ENCODE results near the gene ST7. TPM values are rescaled to one million over a fixed set of nuclear protein-coding genes. Genes with fewer than 3 reads are reported as not detected.

The ST7 gene
- total RNA-seq, 1 experiment from 2014 or later: 12.9 TPM

GRCh38 chr7:117165656-117166055, 212.4 kb downstream of the ST7 start:
- no peak for TF ChIP-seq CTCF (conservative IDR thresholded peaks at IDR 0.05)
- H3K4me1 ChIP-seq (ENCODE audit: insufficient read depth, low read length): no peaks in the 10 kb centered on the region; the same call in 1 of the 2 replicates
- peak overlapping the region in 1 of 3 experiments; percentile 27; a peak in 1 of 7 replicates for H3K27ac Mint-ChIP-seq
- H3K14ac ChIP-seq (ENCODE audit: insufficient read depth, low read length): 0 out of 2 replicates have a peak overlapping the region, but pooled peaks have one; percentile 47
- peaks cover 5% of the 10 kb centered on the region in 2 experiments for H3K4me1 Mint-ChIP-seq
- no peak overlapping the region for H2BK5ac ChIP-seq (ENCODE audit: insufficient read length, low read length)
- no peaks in the 10 kb centered on the region for H3K36me3 Mint-ChIP-seq (ENCODE audit: insufficient read depth in 1 of 3, low read depth in 3 of 3)
- no peak overlapping the region for H3K18ac ChIP-seq (ENCODE audit: insufficient read length, low read depth, low read length)
- H3K27ac ChIP-seq (ENCODE audit: insufficient read length, low read depth, low read length): no peak overlapping the region
- no peak overlapping the region for H4K91ac ChIP-seq (ENCODE audit: insufficient read length, low read depth, low read length)
- H3K27me3 Mint-ChIP-seq (ENCODE audit: low read depth): no peaks in the 10 kb centered on the region
- no peak overlapping the region for H2BK15ac ChIP-seq (ENCODE audit: low read depth, low read length)
- no peaks in the 10 kb centered on the region for H4K20me1 ChIP-seq (ENCODE audit: control insufficient read depth, insufficient read depth, insufficient read length)
- no peak overlapping the region for H3K56ac ChIP-seq (ENCODE audit: insufficient read length, low read depth, low read length)
- H3K9me3 ChIP-seq (ENCODE audit: control insufficient read depth, low read depth, low read length): no peaks in the 10 kb centered on the region
- no peak overlapping the region for H4K5ac ChIP-seq (ENCODE audit: insufficient read length, low read depth, low read length)
- no CpG with 5 or more reads among the region's 4 CpGs for WGBS (ENCODE audit: extremely low coverage, insufficient read length, low lambda C conversion rate)
- no peaks in the 10 kb centered on the region for H3K27me3 ChIP-seq (ENCODE audit: insufficient read depth, low read length)
- H3K4me2 ChIP-seq (ENCODE audit: insufficient read depth, insufficient read length, low read length): no peak overlapping the region
- no peak overlapping the region for H2BK20ac ChIP-seq (ENCODE audit: low read depth, low read length, poor library complexity, severe bottlenecking)
- H2BK12ac ChIP-seq (ENCODE audit: insufficient read length, low read depth, low read length): no peak overlapping the region
- no peak overlapping the region for H2AK5ac ChIP-seq (ENCODE audit: insufficient read length, low read length)
- H3K9ac ChIP-seq (ENCODE audit: extremely low read depth, insufficient read length, low read length): no peak overlapping the region
- H4K8ac ChIP-seq (replicated peaks; ENCODE audit: insufficient read length, low read depth, low read length): no peak overlapping the region
- no peak overlapping the region for H2BK120ac ChIP-seq (ENCODE audit: low read depth, low read length, poor library complexity, severe bottlenecking)
- H3K79me2 ChIP-seq (ENCODE audit: insufficient read depth, low read length): no peaks in the 10 kb centered on the region
- no peaks in the 10 kb centered on the region; a peak in 1 of 5 replicates for H3K9me3 Mint-ChIP-seq
- no peak overlapping the region for H3K4me3 Mint-ChIP-seq
- H3K23me2 ChIP-seq (ENCODE audit: insufficient read length, low read depth, low read length, poor library complexity, severe bottlenecking): no peaks in the 10 kb centered on the region
- H3T11ph ChIP-seq (ENCODE audit: low read length): no peak overlapping the region
- H3K79me1 ChIP-seq (ENCODE audit: insufficient read depth, low read depth, low read length, poor library complexity, severe bottlenecking): no peaks in the 10 kb centered on the region
- DNase-seq: no peak
- no peak overlapping the region for H3K23ac ChIP-seq (ENCODE audit: insufficient read length, low read depth, low read length)
- no peak overlapping the region for H3K4ac ChIP-seq (ENCODE audit: low read depth, low read length)
- no peak overlapping the region for H2AFZ ChIP-seq (ENCODE audit: low read length)
